Putamen (tissue), 1 donor: ENCODE results near the gene TBRG4.

Experiments used
- DNase-seq: peaks from one replicate; pipeline ENCODE4 v3.0.0-alpha.2; 2016; ENCODE audit warnings: low spot score

The TBRG4 gene

DNA sequence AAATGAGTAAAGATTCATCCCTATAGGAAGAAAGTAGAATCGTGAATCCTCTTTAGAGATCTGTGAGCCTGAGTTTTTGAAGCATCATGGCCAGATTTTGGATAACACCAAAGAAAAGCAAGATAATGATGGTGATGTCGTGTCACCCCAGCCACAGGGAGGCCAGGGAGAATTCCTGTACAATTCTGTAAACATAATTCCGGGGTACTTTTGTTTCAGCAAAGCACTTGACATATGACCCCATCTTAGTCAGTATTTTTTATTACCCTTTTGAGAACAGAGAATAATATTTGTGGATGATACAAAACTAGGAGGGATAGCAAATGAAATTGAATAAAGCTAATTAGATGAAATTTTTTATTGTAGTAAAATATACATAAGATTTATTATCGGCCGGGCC is 56.5 kb downstream of the TBRG4 start:
- no peak for DNase-seq

DNA sequence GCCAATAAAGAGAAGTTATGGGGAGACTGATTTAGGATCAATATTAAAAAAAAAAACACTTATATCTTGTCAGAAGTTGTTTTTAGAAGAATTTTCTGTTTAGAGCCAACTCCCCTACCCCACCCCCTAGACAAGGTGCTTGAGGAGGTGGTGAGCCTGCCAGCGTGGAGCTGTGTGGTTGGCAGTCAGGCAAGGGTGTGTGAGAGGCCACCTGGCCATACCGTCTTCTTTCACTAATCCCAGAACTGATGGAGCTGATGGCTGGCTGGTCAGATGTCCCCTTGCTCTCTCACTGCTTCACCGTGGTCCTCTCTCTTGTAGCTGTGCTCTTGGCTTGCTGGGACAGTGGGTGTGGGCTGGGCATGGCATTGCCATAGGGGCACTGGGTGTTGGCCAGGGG is 57.1 kb downstream of the TBRG4 start:
- DNase-seq: no peak

DNA sequence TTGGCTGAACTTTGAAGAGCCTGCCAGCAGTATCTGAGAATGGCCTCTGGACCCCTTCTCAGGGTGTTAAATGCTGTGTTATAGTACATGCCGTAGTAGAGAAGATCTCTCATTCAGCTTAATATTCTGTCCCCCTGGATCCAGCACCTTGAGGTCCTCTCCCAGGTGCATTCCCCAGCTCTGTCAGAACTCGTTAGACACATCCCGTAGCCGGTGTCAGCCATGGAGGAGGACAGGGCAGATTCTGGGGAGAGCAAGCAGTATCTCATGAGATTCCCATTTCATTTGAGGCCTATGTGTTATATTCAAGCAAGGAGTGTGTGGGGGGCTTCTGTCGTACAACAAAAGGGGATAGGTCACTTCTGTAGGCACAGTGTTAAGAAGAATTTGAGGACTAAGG is 57.6 kb downstream of the TBRG4 start:
- no peak for DNase-seq

DNA sequence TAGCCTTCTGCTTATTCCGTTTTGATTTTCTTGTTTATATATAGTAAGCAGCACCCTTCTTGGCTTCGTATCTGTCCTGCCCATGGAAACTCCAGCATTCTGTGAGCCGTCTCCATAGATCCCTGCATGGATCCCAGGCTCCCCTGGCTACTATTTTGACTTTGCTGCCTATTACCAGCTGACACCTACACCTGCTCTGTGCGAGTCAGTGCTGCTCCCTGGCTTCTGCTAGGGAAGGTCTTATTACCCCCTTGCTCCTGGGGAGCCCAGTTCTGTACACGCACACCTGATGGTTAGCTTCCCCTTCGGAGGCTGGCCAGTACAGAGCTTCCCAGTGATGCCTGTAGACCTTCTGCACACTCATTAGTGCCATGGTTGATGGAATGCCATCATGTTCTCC is 58.1 kb downstream of the TBRG4 start:
- DNase-seq: no peak

DNA sequence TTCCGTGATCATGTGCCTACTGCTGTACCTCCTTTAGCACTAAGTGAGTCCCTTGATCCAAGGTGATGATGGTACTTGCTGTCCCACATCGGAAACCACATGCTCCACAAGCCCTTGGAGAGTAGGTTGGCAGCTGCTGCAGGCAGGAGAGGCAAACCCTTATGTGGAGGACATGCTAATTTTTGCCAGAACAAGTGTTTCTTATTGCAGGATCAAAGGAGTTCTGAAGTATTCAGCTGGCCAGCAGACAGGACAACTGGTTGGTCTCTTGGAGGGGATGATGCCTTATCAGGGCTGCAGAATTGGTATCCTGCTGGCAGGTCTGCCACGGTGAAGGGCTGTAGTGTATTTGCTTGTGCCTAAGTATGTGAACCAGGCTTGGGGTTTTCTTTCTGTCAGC is 59.5 kb downstream of the TBRG4 start:
- DNase-seq: no peak

DNA sequence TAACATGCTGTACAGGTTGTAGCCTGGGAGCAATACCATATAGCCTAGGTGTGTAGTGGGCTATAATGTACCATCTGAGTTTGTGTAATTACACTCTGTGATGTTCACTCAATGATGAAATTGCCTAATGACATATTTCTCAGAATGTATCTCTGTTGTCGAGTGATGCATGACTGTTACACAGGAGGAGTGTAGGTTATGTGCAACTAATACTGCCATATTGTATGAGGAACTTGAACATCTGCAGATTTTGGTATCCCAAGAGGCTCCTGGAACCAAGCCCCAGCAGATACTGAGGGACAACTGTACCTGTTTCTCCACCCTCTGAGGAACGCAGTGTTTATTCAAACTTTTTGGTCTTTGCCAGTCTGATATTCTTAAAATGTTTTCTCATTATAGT is 61.3 kb downstream of the TBRG4 start:
- DNase-seq: no peak
